ENCODE data around the gene SEC14L1.
"Not testable (repeated sequence)": the region's sequence is repeated elsewhere in the genome, so short reads cannot be mapped to it uniquely, and the experiment has no call there.

The SEC14L1 gene

DNA sequence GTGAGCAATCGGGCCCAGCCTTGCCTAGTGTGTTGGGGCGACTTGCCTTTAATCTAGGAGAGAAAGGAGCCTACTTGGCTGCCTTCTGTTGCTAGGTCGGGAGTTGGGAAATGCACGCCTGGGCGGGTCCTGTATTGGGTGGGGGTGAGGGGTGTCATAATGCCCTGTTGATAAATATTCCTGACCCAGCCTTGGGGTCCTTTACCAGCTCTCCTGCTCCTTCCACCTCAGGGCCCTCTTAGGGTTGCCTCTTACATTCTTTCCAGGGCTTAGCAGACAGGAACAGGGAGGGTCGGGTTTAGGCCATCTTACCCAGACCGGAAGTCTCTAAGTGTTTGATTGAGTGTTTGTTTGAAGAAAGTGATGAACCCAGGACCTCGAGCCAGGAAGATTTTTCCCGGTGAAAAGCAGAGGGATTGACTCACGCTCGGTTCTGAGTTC, 112.9 kb downstream of the SEC14L1 start:
- H3K9me3 ChIP-seq (replicated peaks; ENCODE audit: insufficient read depth, low read length): no peaks in the 10 kb centered on the region
- DNase-seq: no peak
- no peaks in the 10 kb centered on the region for H3K36me3 ChIP-seq (replicated peaks; ENCODE audit: insufficient read depth, low read length)
- no peak overlapping the region for H3K4me3 ChIP-seq (ENCODE audit: low read length)
- peaks cover 4% of the 10 kb centered on the region; the same call in 1 of the 2 replicates for H3K27me3 ChIP-seq (replicated peaks; ENCODE audit: insufficient read depth, low read length)
- no peaks in the 10 kb centered on the region for H3K4me1 ChIP-seq (ENCODE audit: low read length)
- H3F3A ChIP-seq (ENCODE audit: insufficient read depth, low read length): no peaks in the 10 kb centered on the region
- H2AFZ ChIP-seq (ENCODE audit: low read length): no peak overlapping the region
- no peaks in the 10 kb centered on the region for H3K9me2 ChIP-seq (replicated peaks; ENCODE audit: insufficient read depth, low read length)
- no peaks in the 10 kb centered on the region for H3K79me2 ChIP-seq (ENCODE audit: low read length)
- H4K20me1 ChIP-seq (ENCODE audit: insufficient read depth, low read length): no peaks in the 10 kb centered on the region
- H3K4me2 ChIP-seq (ENCODE audit: low read depth, low read length): no peak overlapping the region
- no peak overlapping the region for H3K9ac ChIP-seq (ENCODE audit: low read length)
- TF ChIP-seq EZH2phosphoT487 (IDR thresholded peaks at IDR 0.05; ENCODE audit: low read length): no peak
- no peak for TF ChIP-seq EZH2 (optimal IDR thresholded peaks at IDR 0.05; ENCODE audit: low read depth, low read length)
- TF ChIP-seq, protein P1, sequence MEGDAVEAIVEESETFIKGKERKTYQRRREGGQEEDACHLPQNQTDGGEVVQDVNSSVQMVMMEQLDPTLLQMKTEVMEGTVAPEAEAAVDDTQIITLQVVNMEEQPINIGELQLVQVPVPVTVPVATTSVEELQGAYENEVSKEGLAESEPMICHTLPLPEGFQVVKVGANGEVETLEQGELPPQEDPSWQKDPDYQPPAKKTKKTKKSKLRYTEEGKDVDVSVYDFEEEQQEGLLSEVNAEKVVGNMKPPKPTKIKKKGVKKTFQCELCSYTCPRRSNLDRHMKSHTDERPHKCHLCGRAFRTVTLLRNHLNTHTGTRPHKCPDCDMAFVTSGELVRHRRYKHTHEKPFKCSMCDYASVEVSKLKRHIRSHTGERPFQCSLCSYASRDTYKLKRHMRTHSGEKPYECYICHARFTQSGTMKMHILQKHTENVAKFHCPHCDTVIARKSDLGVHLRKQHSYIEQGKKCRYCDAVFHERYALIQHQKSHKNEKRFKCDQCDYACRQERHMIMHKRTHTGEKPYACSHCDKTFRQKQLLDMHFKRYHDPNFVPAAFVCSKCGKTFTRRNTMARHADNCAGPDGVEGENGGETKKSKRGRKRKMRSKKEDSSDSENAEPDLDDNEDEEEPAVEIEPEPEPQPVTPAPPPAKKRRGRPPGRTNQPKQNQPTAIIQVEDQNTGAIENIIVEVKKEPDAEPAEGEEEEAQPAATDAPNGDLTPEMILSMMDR (IDR thresholded peaks at IDR 0.05; ENCODE audit: low read length): no peak
- H3K27ac ChIP-seq (ENCODE audit: low read length): no peak overlapping the region

DNA sequence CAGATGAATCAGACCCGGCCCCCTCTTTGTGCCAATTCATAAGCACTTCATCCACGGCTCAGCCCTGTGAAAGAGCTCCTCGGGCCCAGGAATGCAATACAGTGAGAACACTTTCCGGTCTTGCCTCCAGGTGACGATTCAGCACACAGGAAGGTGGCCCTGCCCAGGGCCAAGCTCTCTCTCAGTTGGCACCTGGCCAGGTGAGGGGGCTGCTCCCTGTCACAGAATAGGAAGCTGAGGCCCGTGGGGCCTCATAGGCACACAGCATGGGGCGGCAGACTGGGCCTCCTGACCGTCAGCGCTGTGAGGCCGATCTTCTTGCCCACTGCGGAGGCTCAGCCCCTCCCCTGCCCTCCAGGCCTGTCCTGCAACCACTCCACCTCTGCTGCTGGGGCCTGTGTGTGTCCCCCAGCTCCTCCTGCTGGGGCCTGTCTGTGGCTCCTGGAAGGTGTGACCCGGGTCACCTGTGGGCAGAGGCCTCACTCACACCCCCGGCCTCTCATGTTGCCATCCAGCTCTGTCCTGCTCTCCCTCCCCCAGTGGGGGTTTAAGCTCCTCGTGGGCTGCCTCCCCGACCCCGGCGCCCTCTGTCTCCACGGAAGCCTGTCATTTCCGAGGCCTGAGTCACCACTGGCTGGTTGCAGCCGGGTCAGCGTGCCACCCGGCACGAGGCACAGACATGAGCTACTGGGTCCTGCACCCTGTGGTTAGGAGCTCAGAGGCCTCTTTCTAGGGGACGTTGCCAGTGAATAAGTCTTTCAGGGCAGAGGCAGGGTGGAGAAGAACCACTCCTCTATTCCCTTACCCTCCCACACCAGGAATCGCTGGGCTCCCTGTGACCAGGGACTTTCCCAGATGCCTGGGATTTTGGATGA, 114.4 kb downstream of the SEC14L1 start:
- no peak for DNase-seq
- TF ChIP-seq, protein P1 (IDR thresholded peaks at IDR 0.05; ENCODE audit: low read length): no peak
- TF ChIP-seq EZH2phosphoT487 (IDR thresholded peaks at IDR 0.05; ENCODE audit: low read length): no peak
- TF ChIP-seq EZH2 (optimal IDR thresholded peaks at IDR 0.05; ENCODE audit: low read depth, low read length): no peak
- H4K20me1 ChIP-seq (ENCODE audit: insufficient read depth, low read length): no peaks in the 10 kb centered on the region
- no peaks in the 10 kb centered on the region for H3F3A ChIP-seq (ENCODE audit: insufficient read depth, low read length)
- no peak overlapping the region for H3K9ac ChIP-seq (ENCODE audit: low read length)
- H3K27me3 ChIP-seq (replicated peaks; ENCODE audit: insufficient read depth, low read length): peaks cover 4% of the 10 kb centered on the region; the same call in 1 of the 2 replicates
- H3K4me3 ChIP-seq (ENCODE audit: low read length): no peak overlapping the region
- no peaks in the 10 kb centered on the region for H3K4me1 ChIP-seq (ENCODE audit: low read length)
- no peaks in the 10 kb centered on the region for H3K9me2 ChIP-seq (replicated peaks; ENCODE audit: insufficient read depth, low read length)
- H3K79me2 ChIP-seq (ENCODE audit: low read length): no peaks in the 10 kb centered on the region
- H3K9me3 ChIP-seq (replicated peaks; ENCODE audit: insufficient read depth, low read length): no peaks in the 10 kb centered on the region
- no peaks in the 10 kb centered on the region for H3K36me3 ChIP-seq (replicated peaks; ENCODE audit: insufficient read depth, low read length)
- no peak overlapping the region for H2AFZ ChIP-seq (ENCODE audit: low read length)
- H3K4me2 ChIP-seq (ENCODE audit: low read depth, low read length): no peak overlapping the region
- no peak overlapping the region for H3K27ac ChIP-seq (ENCODE audit: low read length)

DNA sequence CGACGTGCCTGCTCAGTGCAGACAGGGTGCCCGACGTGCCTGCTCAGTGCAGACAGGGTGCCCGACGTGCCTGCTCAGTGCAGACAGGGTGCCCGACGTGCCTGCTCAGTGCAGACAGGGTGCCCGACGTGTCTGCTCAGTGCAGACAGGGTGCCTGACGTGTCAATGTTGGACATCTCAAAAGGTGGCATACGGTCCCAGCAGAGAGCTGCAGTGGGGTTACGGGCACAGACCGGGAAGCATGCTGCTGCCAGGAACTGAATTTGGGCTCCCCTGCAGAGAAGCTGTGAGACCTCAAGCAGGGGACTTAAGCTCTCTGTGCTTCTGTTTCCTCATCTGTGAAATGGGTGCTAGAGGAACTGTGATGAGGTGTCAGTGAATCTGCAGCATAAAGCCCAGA, 115.2 kb downstream of the SEC14L1 start:
- H3K79me2 ChIP-seq (ENCODE audit: low read length); H4K20me1 ChIP-seq (ENCODE audit: insufficient read depth, low read length); H3K9me2 ChIP-seq (replicated peaks; ENCODE audit: insufficient read depth, low read length); H3K27me3 ChIP-seq (replicated peaks; ENCODE audit: insufficient read depth, low read length); H3K9me3 ChIP-seq (replicated peaks; ENCODE audit: insufficient read depth, low read length); H3K36me3 ChIP-seq (replicated peaks; ENCODE audit: insufficient read depth, low read length); DNase-seq; H3K4me2 ChIP-seq (ENCODE audit: low read depth, low read length); H3F3A ChIP-seq (ENCODE audit: insufficient read depth, low read length); H3K4me3 ChIP-seq (ENCODE audit: low read length); H3K27ac ChIP-seq (ENCODE audit: low read length); H3K4me1 ChIP-seq (ENCODE audit: low read length); H3K9ac ChIP-seq (ENCODE audit: low read length); H2AFZ ChIP-seq (ENCODE audit: low read length): not testable (repeated sequence)

DNA sequence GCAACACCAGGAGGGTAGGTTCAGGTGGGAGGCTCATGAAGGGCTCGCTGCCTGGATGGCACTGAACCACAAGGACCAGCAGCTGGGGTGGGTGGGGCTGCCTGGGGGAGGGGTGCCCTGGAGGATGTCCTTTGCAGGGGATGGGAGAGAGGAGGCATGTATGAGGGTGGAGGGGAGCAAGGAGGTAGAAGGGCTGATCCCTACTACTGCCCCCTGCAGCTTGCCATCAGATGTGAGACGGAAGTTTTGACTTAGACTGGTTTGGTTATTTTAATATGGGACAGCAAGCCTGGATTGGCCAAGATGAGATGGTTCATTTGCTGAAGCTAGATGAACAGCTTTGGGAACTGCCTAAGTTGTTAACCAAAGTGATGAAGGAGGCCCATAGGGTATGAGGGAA, 115.9 kb downstream of the SEC14L1 start:
- no peaks in the 10 kb centered on the region for H3K36me3 ChIP-seq (replicated peaks; ENCODE audit: insufficient read depth, low read length)
- TF ChIP-seq, protein P1 (IDR thresholded peaks at IDR 0.05; ENCODE audit: low read length): no peak
- TF ChIP-seq EZH2 (optimal IDR thresholded peaks at IDR 0.05; ENCODE audit: low read depth, low read length): no peak
- TF ChIP-seq EZH2phosphoT487 (IDR thresholded peaks at IDR 0.05; ENCODE audit: low read length): no peak
- H3K9me3 ChIP-seq (replicated peaks; ENCODE audit: insufficient read depth, low read length): no peaks in the 10 kb centered on the region
- no peak overlapping the region for H2AFZ ChIP-seq (ENCODE audit: low read length)
- H3K27ac ChIP-seq (ENCODE audit: low read length): no peak overlapping the region
- peaks cover 4% of the 10 kb centered on the region; the same call in 1 of the 2 replicates for H3K27me3 ChIP-seq (replicated peaks; ENCODE audit: insufficient read depth, low read length)
- no peak overlapping the region for H3K9ac ChIP-seq (ENCODE audit: low read length)
- H3K4me2 ChIP-seq (ENCODE audit: low read depth, low read length): no peak overlapping the region
- H3K4me3 ChIP-seq (ENCODE audit: low read length): no peak overlapping the region
- no peaks in the 10 kb centered on the region for H4K20me1 ChIP-seq (ENCODE audit: insufficient read depth, low read length)
- H3K9me2 ChIP-seq (replicated peaks; ENCODE audit: insufficient read depth, low read length): no peaks in the 10 kb centered on the region
- H3K79me2 ChIP-seq (ENCODE audit: low read length): no peaks in the 10 kb centered on the region
- no peaks in the 10 kb centered on the region for H3F3A ChIP-seq (ENCODE audit: insufficient read depth, low read length)
- no peak for DNase-seq
- H3K4me1 ChIP-seq (ENCODE audit: low read length): no peaks in the 10 kb centered on the region
